Measurements from ENCODE around the gene SGPL1.

Gene SGPL1

DNA sequence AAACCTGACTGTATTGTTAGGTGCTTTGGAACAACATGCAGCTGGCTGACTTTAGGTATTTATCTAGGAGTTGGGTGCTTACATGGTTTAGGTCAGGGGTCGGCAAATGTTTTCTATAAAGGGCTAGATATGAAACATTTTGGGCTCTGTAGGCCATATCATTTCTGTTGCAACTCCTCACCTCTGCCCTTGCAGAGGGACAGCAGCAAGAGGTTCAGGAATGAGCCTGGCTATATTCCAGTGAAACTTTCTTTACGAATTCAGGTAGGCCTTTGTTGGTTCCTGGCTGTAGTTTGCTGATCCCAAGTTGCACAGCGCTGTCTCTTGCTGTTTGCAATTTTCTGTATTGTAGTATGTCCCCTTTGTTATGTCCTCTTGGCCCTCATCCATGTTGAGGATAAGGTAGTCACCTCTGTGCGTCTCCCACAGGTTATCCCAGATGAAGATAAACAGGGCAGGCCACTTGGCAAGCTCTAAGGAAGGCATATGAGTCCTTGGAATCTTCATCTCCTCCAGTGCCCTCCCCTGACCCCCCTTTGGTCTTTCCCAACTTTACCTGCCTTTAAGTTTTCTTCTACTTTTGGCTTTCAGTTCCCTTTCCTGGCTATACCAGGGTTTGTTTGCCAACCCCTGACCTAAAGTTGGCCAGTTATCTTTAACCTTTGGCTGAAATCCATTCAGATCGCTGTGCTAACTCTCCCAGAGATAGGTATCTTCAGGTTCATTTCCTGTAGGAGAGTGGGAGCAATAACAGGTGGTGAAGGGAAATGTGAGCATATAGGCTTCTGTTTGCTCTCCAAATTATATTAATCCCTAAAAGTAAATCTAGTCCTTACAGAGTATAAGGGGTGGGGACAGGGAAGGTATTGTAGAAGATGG is 36.1 kb downstream of the SGPL1 start:
- Histone ChIP-seq H3K4me3 (IDR thresholded peaks at IDR 0.05; ENCODE audit: insufficient read depth, low read depth, low read length) (no peak overlapping the region), H3K27me3 (ENCODE audit: insufficient read depth, low read depth) (0 out of 2 replicates have a peak, but pooled peaks cover 5% of the 10 kb centered on the region), H3K9ac (no peak overlapping the region), H3K36me3 (ENCODE audit: insufficient read depth) (no peaks in the 10 kb centered on the region), H3K27ac (no peak overlapping the region), H3K4me2 (no peak overlapping the region), H3K4me1 (ENCODE audit: low read depth, poor library complexity, severe bottlenecking) (peaks cover 37% of the 10 kb centered on the region), H3K79me2 (ENCODE audit: insufficient read depth, low read depth) (no peaks in the 10 kb centered on the region), H2AFZ (ENCODE audit: low read depth) (no peak overlapping the region), H4K20me1 (ENCODE audit: insufficient read depth) (no peaks in the 10 kb centered on the region)
- TF ChIP-seq, protein P1, sequence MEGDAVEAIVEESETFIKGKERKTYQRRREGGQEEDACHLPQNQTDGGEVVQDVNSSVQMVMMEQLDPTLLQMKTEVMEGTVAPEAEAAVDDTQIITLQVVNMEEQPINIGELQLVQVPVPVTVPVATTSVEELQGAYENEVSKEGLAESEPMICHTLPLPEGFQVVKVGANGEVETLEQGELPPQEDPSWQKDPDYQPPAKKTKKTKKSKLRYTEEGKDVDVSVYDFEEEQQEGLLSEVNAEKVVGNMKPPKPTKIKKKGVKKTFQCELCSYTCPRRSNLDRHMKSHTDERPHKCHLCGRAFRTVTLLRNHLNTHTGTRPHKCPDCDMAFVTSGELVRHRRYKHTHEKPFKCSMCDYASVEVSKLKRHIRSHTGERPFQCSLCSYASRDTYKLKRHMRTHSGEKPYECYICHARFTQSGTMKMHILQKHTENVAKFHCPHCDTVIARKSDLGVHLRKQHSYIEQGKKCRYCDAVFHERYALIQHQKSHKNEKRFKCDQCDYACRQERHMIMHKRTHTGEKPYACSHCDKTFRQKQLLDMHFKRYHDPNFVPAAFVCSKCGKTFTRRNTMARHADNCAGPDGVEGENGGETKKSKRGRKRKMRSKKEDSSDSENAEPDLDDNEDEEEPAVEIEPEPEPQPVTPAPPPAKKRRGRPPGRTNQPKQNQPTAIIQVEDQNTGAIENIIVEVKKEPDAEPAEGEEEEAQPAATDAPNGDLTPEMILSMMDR (conservative IDR thresholded peaks at IDR 0.05; ENCODE audit: low read depth, low read length), result no peak

DNA sequence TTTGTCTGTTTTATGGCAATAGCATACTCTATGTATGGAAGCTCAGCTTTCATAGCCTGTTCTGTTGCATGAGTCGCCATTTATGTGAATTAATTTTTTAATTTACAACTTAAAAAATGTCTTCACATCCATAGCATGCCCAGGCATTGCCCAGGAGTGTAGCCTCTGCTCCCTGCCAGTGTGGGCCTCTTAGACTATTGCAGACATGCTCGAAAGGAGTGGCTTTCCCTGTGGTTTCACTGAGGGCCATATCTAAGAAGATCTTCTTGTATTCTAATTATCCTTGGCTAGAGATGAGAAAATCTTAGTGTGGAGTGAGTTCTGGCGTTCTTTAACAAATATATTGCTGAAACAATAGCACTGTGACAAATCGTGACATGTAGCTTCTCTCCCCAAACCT is 37.3 kb downstream of the SGPL1 start:
- Histone ChIP-seq H3K79me2 (ENCODE audit: insufficient read depth, low read depth) (no peaks in the 10 kb centered on the region), H3K4me1 (ENCODE audit: low read depth, poor library complexity, severe bottlenecking) (peaks cover 47% of the 10 kb centered on the region), H3K27me3 (ENCODE audit: insufficient read depth, low read depth) (peaks cover 5% of the 10 kb centered on the region; the same call in 1 of the 2 replicates), H3K4me2 (no peak overlapping the region), H2AFZ (ENCODE audit: low read depth) (no peak overlapping the region), H3K4me3 (IDR thresholded peaks at IDR 0.05; ENCODE audit: insufficient read depth, low read depth, low read length) (no peak overlapping the region), H3K9ac (no peak overlapping the region), H4K20me1 (ENCODE audit: insufficient read depth) (no peaks in the 10 kb centered on the region), H3K27ac (no peak overlapping the region), H3K36me3 (ENCODE audit: insufficient read depth) (no peaks in the 10 kb centered on the region)
- TF ChIP-seq, protein P1 (conservative IDR thresholded peaks at IDR 0.05; ENCODE audit: low read depth, low read length), result no peak

DNA sequence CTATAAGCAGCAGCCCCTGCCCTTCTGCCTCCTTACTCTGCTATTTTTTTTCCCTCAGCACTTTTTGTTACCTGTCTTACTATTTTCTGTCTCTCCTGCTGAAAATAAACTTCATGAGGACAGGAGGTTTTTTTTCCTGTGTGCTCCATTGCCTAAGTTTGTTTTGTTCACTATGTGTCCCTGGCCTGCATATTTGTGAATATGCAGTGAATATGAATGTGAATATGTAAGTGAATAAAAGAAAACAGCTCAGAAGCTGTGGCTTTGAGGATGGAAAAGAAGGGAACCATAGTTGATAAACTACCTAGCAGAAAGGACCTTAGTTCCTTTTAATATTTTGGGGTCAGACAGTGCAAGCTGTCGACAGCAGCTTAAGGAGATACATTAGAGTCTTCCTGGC is 37.7 kb downstream of the SGPL1 start:
- Histone ChIP-seq H3K27ac (no peak overlapping the region), H2AFZ (ENCODE audit: low read depth) (no peak overlapping the region), H3K4me3 (IDR thresholded peaks at IDR 0.05; ENCODE audit: insufficient read depth, low read depth, low read length) (no peak overlapping the region), H3K79me2 (ENCODE audit: insufficient read depth, low read depth) (no peaks in the 10 kb centered on the region), H3K27me3 (ENCODE audit: insufficient read depth, low read depth) (peaks cover 5% of the 10 kb centered on the region; the same call in 1 of the 2 replicates), H3K36me3 (ENCODE audit: insufficient read depth) (no peaks in the 10 kb centered on the region), H3K4me1 (ENCODE audit: low read depth, poor library complexity, severe bottlenecking) (peaks cover 47% of the 10 kb centered on the region), H3K4me2 (no peak overlapping the region), H3K9ac (no peak overlapping the region), H4K20me1 (ENCODE audit: insufficient read depth) (no peaks in the 10 kb centered on the region)
- TF ChIP-seq, protein P1 (conservative IDR thresholded peaks at IDR 0.05; ENCODE audit: low read depth, low read length), result no peak

DNA sequence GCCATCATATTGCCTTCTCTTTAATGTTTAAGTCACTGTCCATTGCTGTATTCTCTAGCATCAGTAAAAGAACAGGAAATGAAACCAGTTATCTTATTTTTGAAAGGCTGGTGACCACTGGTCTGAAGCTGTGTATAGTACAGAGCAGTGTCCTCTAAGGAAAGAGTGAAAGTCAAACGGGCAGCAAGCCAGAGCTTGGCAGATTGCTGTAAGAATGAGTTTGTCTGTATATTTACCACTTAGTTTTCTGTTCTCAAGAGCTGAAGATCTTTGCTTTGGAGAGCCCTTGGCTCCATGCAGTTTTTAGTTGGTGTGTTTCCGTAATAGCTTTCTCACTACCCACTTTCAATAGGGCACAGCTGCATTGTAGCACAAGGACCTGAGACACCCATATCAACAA is 40.7 kb downstream of the SGPL1 start:
- peak overlapping the region; percentile 48 for H3K4me2 ChIP-seq
- H3K9ac ChIP-seq, result no peak overlapping the region
- H3K27ac ChIP-seq, result peak overlapping the region; percentile 21; the same call in 1 of the 2 replicates
- no peak overlapping the region for H2AFZ ChIP-seq (ENCODE audit: low read depth)
- H3K36me3 ChIP-seq (ENCODE audit: insufficient read depth), result no peaks in the 10 kb centered on the region
- H3K4me1 ChIP-seq (ENCODE audit: low read depth, poor library complexity, severe bottlenecking), result peaks cover 38% of the 10 kb centered on the region
- TF ChIP-seq, protein P1 (conservative IDR thresholded peaks at IDR 0.05; ENCODE audit: low read depth, low read length), result no peak
- H3K79me2 ChIP-seq (ENCODE audit: insufficient read depth, low read depth), result no peaks in the 10 kb centered on the region
- H3K4me3 ChIP-seq (IDR thresholded peaks at IDR 0.05; ENCODE audit: insufficient read depth, low read depth, low read length), result no peak overlapping the region
- H3K27me3 ChIP-seq (ENCODE audit: insufficient read depth, low read depth), result peaks cover 5% of the 10 kb centered on the region; the same call in 1 of the 2 replicates
- H4K20me1 ChIP-seq (ENCODE audit: insufficient read depth), result no peaks in the 10 kb centered on the region
